HG02943 (cell line): ENCODE results near the gene DBT.
"Not testable (repeated sequence)": the region's sequence is repeated elsewhere in the genome, so short reads cannot be mapped to it uniquely, and the experiment has no call there.

Source experiments
- ATAC-seq: cut with Tn5 transposase; IDR thresholded peaks from one replicate; pipeline ENCODE4 v1.9.1; 2021; ENCODE audit warnings: mild to moderate bottlenecking, low read depth, moderate library complexity; ENCODE audit not compliant: unreplicated experiment

Gene DBT

DNA sequence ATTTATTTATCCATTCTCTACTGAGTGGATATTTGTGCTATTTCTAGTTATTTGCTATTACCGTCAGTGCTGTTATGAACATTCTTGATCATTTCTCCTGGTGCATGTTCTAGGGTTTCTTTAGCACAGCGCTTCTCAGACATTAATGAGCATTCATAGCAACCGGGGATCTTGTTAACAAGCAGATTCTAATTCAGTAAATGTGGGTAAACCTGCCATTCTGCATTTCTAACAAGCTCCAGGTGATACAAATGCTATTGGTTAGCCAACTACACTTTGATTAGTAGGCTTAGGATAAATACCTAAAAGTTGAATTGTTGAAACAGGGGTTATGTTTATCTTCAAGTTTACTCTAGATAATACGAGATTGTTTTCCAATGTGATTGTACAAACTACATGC lies 3.3 kb upstream of the DBT start:
- ATAC-seq, result no peak

DNA sequence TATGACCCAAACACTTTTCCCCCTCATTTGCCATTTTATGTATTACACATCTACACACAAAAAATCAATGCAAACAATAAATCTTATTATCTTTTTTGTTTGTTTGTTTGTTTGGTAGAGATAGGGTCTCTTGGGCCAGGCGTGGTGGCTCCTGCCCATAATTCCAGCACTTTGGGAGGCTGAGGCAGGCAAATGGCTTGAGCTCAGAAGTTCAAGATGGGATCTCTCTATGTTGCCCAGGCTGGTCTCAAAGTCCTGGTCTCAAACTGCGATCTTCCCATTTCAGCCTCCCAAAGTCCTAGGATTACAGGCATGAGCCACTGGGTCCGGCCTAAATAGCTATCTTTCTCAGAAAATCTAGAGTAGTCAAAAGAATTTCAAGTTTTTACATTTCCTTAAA lies 1.2 kb upstream of the DBT start:
- ATAC-seq, result no peak

GRCh38 chr1:100250264-100250663 lies 630 bp upstream of the DBT start:
- ATAC-seq, result no peak

DNA sequence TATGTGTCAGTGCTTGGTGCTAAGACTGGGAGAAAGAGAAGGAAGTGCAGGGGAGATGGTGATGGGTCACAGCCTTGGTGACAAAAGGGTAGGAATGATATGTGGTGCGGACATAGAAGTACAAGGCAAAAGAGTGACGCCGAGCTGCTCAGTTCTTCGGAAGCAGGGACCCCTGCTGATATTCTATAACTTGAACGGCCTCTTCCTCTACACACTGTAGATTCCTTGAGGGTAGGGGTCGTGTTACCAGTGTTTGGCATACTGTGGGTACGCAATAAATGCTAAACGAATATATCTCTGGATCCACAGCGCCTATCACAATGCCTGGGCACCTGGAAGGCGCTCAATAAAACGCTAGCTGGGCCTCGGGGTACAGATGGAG lies 488 bp downstream of the DBT start:
- ATAC-seq, result no peak

- no peak for ATAC-seq
Measured at GRCh38 chr1:100246738-100247137, 2.9 kb downstream of the DBT start.

DNA sequence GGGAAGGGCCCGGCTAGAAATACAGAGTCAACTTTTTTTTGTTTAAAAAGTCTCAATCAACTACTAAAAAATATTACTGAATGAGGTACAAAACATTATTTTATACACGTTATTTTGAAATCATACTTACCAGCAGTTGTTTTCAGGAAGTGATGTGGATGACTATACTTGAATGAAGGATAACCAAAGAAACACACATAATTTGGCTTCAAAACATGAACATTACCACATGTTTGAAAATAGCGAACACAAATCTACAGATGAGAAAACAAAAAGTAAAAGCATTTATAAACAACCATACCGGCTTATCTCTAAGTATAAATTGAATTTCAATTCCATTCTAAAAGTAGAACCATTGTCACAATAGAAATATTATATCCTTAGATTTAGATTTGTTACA lies 9.0 kb downstream of the DBT start:
- no peak for ATAC-seq

- ATAC-seq, result no peak
Measured at GRCh38 chr1:100239961-100240360, 9.7 kb downstream of the DBT start.

DNA sequence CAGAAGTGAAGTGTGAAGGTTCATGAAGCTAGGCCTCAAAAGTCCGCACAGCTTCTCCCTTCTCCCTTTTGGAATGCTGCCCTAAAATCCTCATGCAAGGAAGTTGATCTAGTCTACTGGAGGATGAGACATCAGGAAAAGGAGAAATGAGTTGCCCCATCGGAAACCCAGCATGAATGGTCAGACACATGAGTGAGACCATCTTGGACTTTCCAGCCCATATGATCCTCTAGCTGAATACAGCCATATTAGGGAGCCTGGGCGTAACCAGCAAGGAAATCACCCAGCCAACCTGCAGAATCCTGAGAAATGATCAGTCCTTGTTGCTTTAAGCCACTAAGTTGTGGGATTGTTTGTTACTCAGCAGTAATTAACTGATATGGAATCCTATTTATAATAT lies 12.5 kb downstream of the DBT start:
- ATAC-seq, result no peak

DNA sequence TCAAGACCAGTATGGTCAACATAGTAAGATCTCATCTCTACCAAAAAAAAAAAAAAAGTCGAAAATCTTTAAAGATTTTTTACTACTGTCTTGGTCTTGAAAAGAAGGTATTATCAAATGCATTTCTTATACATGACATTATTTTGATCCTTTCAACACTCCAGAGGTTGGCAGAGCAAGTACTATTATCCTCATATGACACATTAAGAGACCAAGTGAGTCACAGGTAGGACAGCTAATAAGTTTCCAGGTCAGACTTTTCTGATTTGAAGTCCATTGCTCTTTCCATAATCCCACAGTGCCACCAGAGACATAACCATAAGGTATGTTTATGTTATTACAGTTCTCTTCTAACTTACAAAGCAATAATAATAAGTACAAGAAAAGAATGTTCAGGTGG lies 15.2 kb downstream of the DBT start:
- ATAC-seq, result no peak

DNA sequence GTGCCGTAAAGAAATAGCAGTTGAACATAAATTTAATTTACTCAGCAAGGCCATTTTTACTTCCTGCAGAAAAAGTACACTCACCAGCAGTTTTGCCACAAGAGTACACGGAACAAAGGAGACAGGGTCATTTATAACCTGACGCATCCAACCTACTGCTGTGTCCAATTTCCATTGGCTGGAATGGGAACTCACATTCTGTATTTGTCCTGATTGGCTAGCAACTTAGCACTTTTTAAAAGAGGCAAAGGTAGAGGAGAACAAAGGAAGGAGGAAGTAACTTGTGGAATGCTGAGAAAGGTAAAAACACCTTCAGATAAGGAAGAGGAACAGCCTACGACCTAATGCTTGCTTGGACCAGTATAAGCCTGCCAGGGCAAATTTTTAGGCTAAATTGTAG lies 16.1 kb downstream of the DBT start:
- ATAC-seq, result not testable (repeated sequence)

DNA sequence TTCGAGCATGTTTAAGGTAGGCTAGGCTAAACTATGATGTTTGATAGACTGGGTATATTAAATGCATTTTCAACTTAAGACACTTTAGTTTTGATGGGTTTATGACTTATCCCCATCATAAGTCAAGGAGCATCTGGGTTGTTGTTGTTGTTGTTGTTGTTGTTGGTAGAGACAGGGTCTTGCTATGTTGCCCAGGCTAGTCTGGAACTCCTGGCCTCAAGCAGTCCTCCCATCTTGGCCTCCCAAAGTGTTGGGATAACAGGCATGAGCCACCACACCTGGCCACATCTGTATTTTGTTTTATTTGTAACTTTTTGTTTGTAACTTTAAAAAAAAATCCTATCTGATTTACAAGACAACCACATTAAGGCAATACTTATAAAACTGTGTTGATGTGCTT lies 17.5 kb downstream of the DBT start:
- ATAC-seq, result no peak

DNA sequence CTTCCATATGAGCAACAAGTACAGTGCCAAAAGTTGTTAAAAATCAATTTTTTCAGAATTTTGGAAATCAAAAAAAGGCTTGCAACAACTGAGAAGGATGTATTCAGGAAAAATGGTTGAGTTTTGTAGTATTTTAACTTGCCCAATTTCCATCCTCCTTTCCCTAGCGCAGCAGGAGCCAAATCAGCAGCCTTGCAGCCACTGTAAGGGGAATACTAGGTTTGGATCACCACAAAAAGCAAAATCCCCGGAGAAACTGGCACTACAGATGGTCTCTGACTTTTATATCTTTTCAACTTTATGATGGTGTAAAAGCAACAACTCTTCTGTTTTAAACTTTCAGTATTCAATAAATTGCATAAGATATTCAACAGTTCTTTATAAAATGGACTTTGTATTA lies 17.9 kb downstream of the DBT start:
- ATAC-seq, result no peak

DNA sequence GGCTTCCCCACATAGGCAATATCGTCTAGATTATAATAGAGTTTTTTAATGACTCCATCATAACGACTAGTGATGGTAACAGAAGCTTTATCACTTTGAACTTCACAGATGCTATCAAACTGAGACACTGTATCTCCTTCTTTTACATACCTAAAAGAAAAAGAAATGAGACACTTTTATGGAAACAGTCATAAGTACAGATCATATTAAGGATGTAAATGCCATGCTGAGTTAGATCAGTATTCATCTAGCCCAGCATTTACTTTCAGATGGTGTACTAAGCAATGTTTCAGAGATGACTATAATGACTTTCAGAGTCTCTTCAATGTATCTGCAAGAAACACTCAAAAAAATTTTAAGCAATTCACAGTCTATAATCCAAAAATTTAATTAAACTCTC lies 18.9 kb downstream of the DBT start:
- no peak for ATAC-seq

DNA sequence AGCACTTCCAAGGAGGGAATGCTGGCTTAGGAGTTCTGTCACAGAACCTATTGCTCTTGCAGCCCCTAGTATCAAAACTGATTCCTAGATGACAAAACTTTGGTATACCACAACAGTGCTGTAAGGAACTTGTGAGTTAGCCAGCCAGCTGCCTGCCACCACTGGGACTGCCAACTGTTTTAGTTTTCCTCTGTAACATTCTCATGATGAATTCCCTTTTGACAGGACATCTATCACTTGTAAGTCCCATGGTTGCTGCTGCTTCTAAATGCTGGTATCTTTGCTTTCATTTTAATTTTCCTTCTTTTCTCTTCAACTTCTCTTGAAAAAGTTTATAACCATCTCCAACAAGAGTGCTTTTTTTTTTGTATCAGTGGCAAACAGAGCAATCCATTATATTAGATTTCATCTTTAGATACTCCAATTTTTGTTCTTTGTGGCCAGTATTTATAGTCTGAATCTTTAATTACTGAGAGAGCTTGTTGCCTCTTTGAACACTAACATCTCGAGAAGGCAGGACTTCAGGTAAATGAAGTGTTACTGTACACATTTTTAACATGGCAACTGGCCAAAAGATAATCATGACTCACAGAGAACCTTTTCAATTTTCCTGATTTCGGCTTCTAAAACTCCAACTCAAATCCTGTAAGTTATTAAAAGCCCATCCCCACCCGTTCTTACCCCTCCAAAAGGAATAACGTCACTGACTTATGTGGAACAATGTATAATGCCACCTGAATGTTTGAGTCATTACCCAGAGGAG lies 19.8 kb downstream of the DBT start:
- ATAC-seq, result no peak

DNA sequence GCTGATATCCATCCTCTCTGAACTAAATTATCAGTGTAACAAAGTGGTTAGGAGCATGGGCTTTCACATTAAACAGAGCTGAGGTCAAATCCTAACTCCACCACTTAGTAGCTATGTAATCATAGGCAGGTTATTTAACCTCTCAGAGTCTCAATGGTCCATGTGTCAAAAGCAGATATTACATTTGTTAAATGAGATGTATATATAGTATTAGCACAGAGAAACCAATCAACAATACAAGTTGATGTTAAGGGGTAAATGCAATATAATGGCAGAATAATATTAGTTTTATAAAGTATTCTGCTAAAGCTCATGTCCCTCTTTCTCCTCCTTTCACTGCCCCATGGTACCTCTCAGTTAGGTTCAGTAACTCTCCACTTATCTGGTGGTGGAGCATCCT lies 27.2 kb downstream of the DBT start:
- ATAC-seq, result no peak

- ATAC-seq, result no peak
Measured at GRCh38 chr1:100219883-100220282, 29.8 kb downstream of the DBT start.

DNA sequence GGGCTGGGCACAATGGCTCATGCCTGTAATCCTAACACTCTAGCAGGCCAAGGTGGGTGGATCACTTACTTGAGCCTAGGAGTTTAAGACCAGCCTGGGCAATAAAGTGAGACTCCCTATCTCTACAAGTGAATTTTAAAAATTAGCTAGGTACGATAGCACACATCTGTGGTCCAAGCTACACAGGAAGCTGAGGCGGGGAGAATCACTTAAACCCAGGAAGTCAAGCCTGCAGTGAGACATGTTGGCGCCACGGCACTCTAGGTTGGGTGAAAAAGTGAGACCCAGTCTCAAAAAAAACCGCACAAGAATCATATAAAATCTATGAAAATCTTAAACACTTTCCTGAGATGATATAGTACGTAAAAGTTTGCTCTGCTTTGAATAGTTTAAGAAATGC lies 30.2 kb downstream of the DBT start:
- ATAC-seq, result no peak

DNA sequence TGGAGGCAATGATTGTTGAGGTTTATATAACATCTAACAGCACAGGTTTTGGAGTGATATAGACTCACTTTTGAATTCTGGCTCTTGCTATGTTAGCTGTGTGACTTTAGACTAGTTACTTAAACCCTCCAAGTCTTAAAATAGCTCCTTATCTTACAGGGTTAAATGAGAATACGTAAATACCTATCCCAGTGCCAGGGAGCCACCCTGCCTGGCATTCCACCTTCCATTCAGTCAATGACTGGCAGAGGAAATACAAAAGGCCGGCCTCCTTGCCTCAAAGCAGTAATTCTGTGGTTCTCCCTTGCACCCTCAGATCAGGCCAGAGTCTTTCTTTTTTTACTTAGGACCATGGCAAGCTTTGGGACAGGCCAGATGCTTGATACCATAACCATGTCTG lies 31.8 kb downstream of the DBT start:
- no peak for ATAC-seq

DNA sequence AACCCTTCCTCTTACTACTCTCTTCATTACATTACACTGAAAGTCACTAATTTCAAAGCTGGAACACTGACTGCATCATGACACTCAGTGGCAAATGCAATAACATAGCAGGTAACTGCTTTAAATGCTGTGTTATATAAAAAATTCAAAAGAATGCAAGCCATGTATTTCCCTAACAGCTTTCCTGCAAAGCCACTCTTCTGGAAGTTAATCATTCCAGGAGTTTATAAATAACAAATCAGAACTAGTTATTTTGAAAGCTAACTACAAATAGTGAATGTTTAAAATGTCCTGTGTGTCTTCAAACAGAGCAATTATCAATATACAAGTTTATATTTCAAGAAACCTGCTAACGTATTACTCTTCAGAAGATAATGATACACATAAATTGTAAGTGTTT lies 34.5 kb downstream of the DBT start:
- no peak for ATAC-seq

DNA sequence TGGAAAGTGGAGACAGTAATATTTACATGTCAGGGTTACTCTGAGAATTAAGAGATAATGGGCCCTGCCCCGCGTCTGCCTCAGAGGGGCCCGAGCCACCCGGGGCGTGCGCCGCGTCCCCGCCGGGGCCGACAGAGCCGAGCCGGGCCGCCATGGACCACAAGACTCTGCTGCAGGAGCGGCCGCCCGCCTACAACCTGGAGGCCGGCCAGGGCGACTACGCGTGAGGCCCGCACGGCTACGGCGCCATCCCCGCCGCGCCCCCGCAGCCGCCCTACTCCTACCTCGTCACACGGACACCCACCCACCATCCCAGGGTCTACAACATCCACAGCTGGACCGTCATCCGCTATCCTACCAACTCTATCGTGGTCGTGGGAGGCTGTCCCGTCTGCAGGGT lies 36.5 kb downstream of the DBT start:
- no peak for ATAC-seq

- no peak for ATAC-seq
Measured at GRCh38 chr1:100206301-100206700, 43.3 kb downstream of the DBT start.

DNA sequence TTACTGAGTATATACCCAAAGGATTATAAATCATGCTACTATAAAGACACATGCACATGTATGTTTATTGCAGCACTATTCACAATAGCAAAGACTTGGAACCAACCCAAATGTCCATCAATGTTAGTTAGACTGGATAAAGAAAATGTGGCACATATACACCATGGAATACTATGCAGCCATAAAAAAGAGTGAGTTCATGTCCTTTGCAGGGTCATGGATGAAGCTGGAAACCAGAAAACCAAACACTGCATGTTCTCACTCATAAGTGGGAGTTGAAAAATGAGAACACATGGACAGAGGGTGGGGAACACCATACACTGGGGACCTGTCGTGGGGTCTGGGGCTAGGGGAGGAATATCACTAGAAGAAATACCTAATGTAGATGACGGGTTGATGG lies 44.0 kb downstream of the DBT start:
- not testable (repeated sequence) for ATAC-seq

DNA sequence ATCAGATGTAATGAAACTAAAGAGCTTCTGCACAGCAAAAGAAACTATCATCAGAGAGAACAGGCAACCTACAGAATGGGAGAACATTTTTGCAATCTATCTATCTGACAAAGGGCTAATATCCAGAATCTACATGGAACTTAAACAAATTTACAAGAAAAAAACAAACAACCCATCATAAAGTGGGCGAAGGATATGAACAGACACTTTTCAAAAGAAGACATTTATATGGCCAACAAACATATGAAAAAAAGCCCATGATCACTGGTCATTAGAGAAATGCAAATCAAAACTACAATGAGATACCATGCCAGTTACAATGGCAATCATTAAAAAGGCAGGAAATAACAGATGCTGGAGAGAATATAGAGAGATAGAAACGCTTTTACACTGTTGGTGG lies 44.5 kb downstream of the DBT start:
- ATAC-seq, result not testable (repeated sequence)
